ENCODE data around the gene PRR35. TPM values are rescaled to one million over a fixed set of nuclear protein-coding genes. Genes with fewer than 3 reads are reported as not detected.

PRR35 gene
- total and polyA plus RNA-seq, 2 of the 4 experiments (the other 2 are of a cell fraction): not detected

- no peak overlapping the region for H4K8ac ChIP-seq (ENCODE audit: low read depth in 2 of 2, low read length in 2 of 2)
- H2BK15ac ChIP-seq (ENCODE audit: low read depth, low read length): no peak overlapping the region
- H3K23ac ChIP-seq (ENCODE audit: low read depth, low read length): no peak overlapping the region
- H3K27me3 ChIP-seq (ENCODE audit: control insufficient read depth, insufficient read depth, low read length): no peaks in the 10 kb centered on the region
- no peak overlapping the region for H4K5ac ChIP-seq (ENCODE audit: low read depth, low read length)
- CTCF ChIA-PET: no interaction called here
- H3K4me2 ChIP-seq (ENCODE audit: low read depth, low read length): no peak overlapping the region
- no peak overlapping the region; the same call in 1 of the 2 replicates for H4K91ac ChIP-seq (ENCODE audit: insufficient read depth, low read depth, low read length)
- H3K9ac ChIP-seq (ENCODE audit: low read depth, low read length): no peak overlapping the region
- H3K36me3 ChIP-seq (ENCODE audit: control insufficient read depth, insufficient read depth, low read length): peaks cover 5% of the 10 kb centered on the region; the same call in 1 of the 2 replicates
- in situ Hi-C loops (cut with MboI; ENCODE audit: low sequenced_read_pairs): no loop called here
- POLR2A ChIA-PET (ENCODE audit: unreplicated experiment): no interaction called here
- H3K27ac ChIP-seq (ENCODE audit: insufficient read depth, low read length): no peak overlapping the region
- no peak for ATAC-seq (ENCODE audit: low read depth)
- H3K79me1 ChIP-seq (ENCODE audit: low read depth in 1 of 2, low read length in 2 of 2): peaks cover 9 to 30% of the 10 kb centered on the region in 2 experiments
- no peak overlapping the region for H2AK5ac ChIP-seq (ENCODE audit: low read depth, low read length)
- no peak overlapping the region for H3K18ac ChIP-seq (ENCODE audit: low read depth, low read length)
- TF ChIP-seq, protein P1, sequence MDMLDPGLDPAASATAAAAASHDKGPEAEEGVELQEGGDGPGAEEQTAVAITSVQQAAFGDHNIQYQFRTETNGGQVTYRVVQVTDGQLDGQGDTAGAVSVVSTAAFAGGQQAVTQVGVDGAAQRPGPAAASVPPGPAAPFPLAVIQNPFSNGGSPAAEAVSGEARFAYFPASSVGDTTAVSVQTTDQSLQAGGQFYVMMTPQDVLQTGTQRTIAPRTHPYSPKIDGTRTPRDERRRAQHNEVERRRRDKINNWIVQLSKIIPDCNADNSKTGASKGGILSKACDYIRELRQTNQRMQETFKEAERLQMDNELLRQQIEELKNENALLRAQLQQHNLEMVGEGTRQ (IDR thresholded peaks at IDR 0.05; ENCODE audit: low read depth, low read length): no peak
- no peak for TF ChIP-seq CHD1 (IDR thresholded peaks at IDR 0.05; ENCODE audit: low read depth, low read length)
- no peak for TF ChIP-seq FOS (IDR thresholded peaks at IDR 0.05; ENCODE audit: low read depth, low read length)
- no peak for TF ChIP-seq MAZ (IDR thresholded peaks at IDR 0.05; ENCODE audit: borderline replicate concordance, low read depth, low read length)
- no TSS peak for BruUV-seq (replicated peaks)
- no peak overlapping the region for H2AK9ac ChIP-seq (replicated peaks; ENCODE audit: low read depth, low read length, poor library complexity)
- intact Hi-C loops (cut with micrococcal nuclease): no loop called here
- DNase-seq: no peak
- H2AFZ ChIP-seq (replicated peaks; ENCODE audit: low read length, poor library complexity): no peak overlapping the region
- H3K9me3 ChIP-seq (ENCODE audit: control insufficient read depth, insufficient read depth, low read length): no peaks in the 10 kb centered on the region
- no peaks in the 10 kb centered on the region for H3K4me1 ChIP-seq (ENCODE audit: control insufficient read depth, insufficient read depth, low read length)
- H3K56ac ChIP-seq (ENCODE audit: extremely low read depth, insufficient read depth, low read length): no peak overlapping the region
- peaks cover 20% of the 10 kb centered on the region for H4K20me1 ChIP-seq (ENCODE audit: insufficient read depth, low read length)
- no peak overlapping the region for H2BK20ac ChIP-seq (ENCODE audit: low read depth, low read length)
- dilution Hi-C loops (cut with HindIII; ENCODE audit: low sequenced_read_pairs, unreplicated experiment): no loop called here
- H2BK5ac ChIP-seq (ENCODE audit: low read depth, low read length, poor library complexity, severe bottlenecking): no peak overlapping the region
- no peak overlapping the region for H2BK120ac ChIP-seq (ENCODE audit: low read depth, low read length)
- no peak overlapping the region for H3K4me3 ChIP-seq (ENCODE audit: insufficient read depth, low read depth, low read length)
- peaks cover 3% of the 10 kb centered on the region; the same call in 1 of the 2 replicates for H3K9me1 ChIP-seq (ENCODE audit: insufficient read depth, low read length)
- WGBS, 2 experiments (ENCODE audit: extremely low coverage in 2 of 2, insufficient read length in 1 of 2): 97% methylated on average over 10 of the region's 13 CpGs; no CpG with 5 or more reads in 1 of the 2 experiments
- H3K4ac ChIP-seq (ENCODE audit: low read depth, low read length): no peak overlapping the region
- no peak overlapping the region for H3K14ac ChIP-seq (replicated peaks; ENCODE audit: low read depth, low read length)
These were observed 54.9 kb downstream of the PRR35 start for GRCh38 chr16:615122-615521.

Small RNAs within 50 kb of the gene (microRNA-seq; reads per million reads assigned to microRNA genes)
- gene MIR3176 (ENCODE audit: insufficient read depth in 1 of 2, insufficient read length in 1 of 2, unreplicated experiment in 1 of 2) (14.2 to 119 reads per million in 2 experiments), gene MIR5587 (ENCODE audit: insufficient read depth in 1 of 2, insufficient read length in 1 of 2, unreplicated experiment in 1 of 2) (0.73 to 1.0 reads per million in 2 experiments), gene Z98883.1 (ENCODE audit: insufficient read depth, insufficient read length) (not detected)

Small RNAs within 50 kb of the gene (small RNA-seq; reads per million reads assigned to genes)
- gene MIR3176: 0 to 1.2 (median 0.76) reads per million in 5 experiments
- 0 to 0.73 (median 0) reads per million in 5 experiments for gene MIR5587
- 0 reads per million in 5 experiments for gene Z98883.1

Other genes starting within 250 kb of the PRR35 start
- 10.9 and 11.9 TPM in 2 replicates for gene AXIN1, start 207.7 kb upstream of the PRR35 start, total RNA-seq (2012; rRNA removed)
- gene AXIN1, start 207.7 kb upstream of the PRR35 start, polyA plus RNA-seq (2012; rRNA removed): 14.2 and 15.1 TPM in 2 replicates
- gene MRPL28, start 189.9 kb upstream of the PRR35 start, total RNA-seq (2012; rRNA removed): 104 and 106 TPM in 2 replicates
- gene MRPL28, start 189.9 kb upstream of the PRR35 start, polyA plus RNA-seq (2012; rRNA removed): 181 and 255 TPM in 2 replicates
- gene PGAP6, start 178.4 kb upstream of the PRR35 start, total RNA-seq (2012; rRNA removed): 49.1 and 56.1 TPM in 2 replicates
- 124 and 125 TPM in 2 replicates for gene PGAP6, start 178.4 kb upstream of the PRR35 start, polyA plus RNA-seq (2012; rRNA removed)
- gene NME4, start 163.2 kb upstream of the PRR35 start, total RNA-seq (2012; rRNA removed): 123 and 124 TPM in 2 replicates
- gene NME4, start 163.2 kb upstream of the PRR35 start, polyA plus RNA-seq (2012; rRNA removed): 288 and 406 TPM in 2 replicates
- gene DECR2, start 158.5 kb upstream of the PRR35 start, total RNA-seq (2012; rRNA removed): 3.9 TPM in 2 replicates
- gene DECR2, start 158.5 kb upstream of the PRR35 start, polyA plus RNA-seq (2012; rRNA removed): 26.7 and 29.6 TPM in 2 replicates
- 7.5 TPM in 2 replicates for gene RAB11FIP3, start 134.7 kb upstream of the PRR35 start, total RNA-seq (2012; rRNA removed)
- 19.9 and 22.5 TPM in 2 replicates for gene RAB11FIP3, start 134.7 kb upstream of the PRR35 start, polyA plus RNA-seq (2012; rRNA removed)
- 9.3 and 11.4 TPM in 2 replicates for gene CAPN15, start 32.7 kb upstream of the PRR35 start, total RNA-seq (2012; rRNA removed)
- 24.3 and 36.0 TPM in 2 replicates for gene CAPN15, start 32.7 kb upstream of the PRR35 start, polyA plus RNA-seq (2012; rRNA removed)
- gene NHLRC4, start 6.6 kb downstream of the PRR35 start, total RNA-seq (2012; rRNA removed): 0.56 and 0.72 TPM in 2 replicates
- gene NHLRC4, start 6.6 kb downstream of the PRR35 start, polyA plus RNA-seq (2012; rRNA removed): 0.65 and 0.84 TPM in 2 replicates
- 5.9 and 7.2 TPM in 2 replicates for gene PIGQ, start 9.6 kb downstream of the PRR35 start, total RNA-seq (2012; rRNA removed)
- 36.8 and 40.5 TPM in 2 replicates for gene PIGQ, start 9.6 kb downstream of the PRR35 start, polyA plus RNA-seq (2012; rRNA removed)
- gene RAB40C, start 29.7 kb downstream of the PRR35 start, total RNA-seq (2012; rRNA removed): 6.8 and 6.9 TPM in 2 replicates
- 13.7 and 15.3 TPM in 2 replicates for gene RAB40C, start 29.7 kb downstream of the PRR35 start, polyA plus RNA-seq (2012; rRNA removed)
- not detected in 2 replicates for gene WFIKKN1, start 70.6 kb downstream of the PRR35 start, total RNA-seq (2012; rRNA removed)
- 0.10 and 0.23 TPM in 2 replicates for gene WFIKKN1, start 70.6 kb downstream of the PRR35 start, polyA plus RNA-seq (2012; rRNA removed)
- 40.8 and 46.8 TPM in 2 replicates for gene METTL26, start 75.9 kb downstream of the PRR35 start, total RNA-seq (2012; rRNA removed)
- 128 and 184 TPM in 2 replicates for gene METTL26, start 75.9 kb downstream of the PRR35 start, polyA plus RNA-seq (2012; rRNA removed)
- gene MCRIP2, start 81.4 kb downstream of the PRR35 start, total RNA-seq (2012; rRNA removed): 6.3 and 8.6 TPM in 2 replicates
- gene MCRIP2, start 81.4 kb downstream of the PRR35 start, polyA plus RNA-seq (2012; rRNA removed): 19.6 and 27.9 TPM in 2 replicates
- gene WDR90, start 89.0 kb downstream of the PRR35 start, total RNA-seq (2012; rRNA removed): 1.4 and 1.7 TPM in 2 replicates
- 18.7 and 21.7 TPM in 2 replicates for gene WDR90, start 89.0 kb downstream of the PRR35 start, polyA plus RNA-seq (2012; rRNA removed)
- 20.0 and 20.3 TPM in 2 replicates for gene RHOT2, start 107.7 kb downstream of the PRR35 start, total RNA-seq (2012; rRNA removed)
- 181 and 228 TPM in 2 replicates for gene RHOT2, start 107.7 kb downstream of the PRR35 start, polyA plus RNA-seq (2012; rRNA removed)
- gene RHBDL1, start 115.3 kb downstream of the PRR35 start, total RNA-seq (2012; rRNA removed): 0.72 and 0.83 TPM in 2 replicates
- 4.1 and 4.8 TPM in 2 replicates for gene RHBDL1, start 115.3 kb downstream of the PRR35 start, polyA plus RNA-seq (2012; rRNA removed)
- gene STUB1, start 120.0 kb downstream of the PRR35 start, total RNA-seq (2012; rRNA removed): 162 and 183 TPM in 2 replicates
- 186 and 195 TPM in 2 replicates for gene STUB1, start 120.0 kb downstream of the PRR35 start, polyA plus RNA-seq (2012; rRNA removed)
- 17.2 and 17.7 TPM in 2 replicates for gene JMJD8, start 123.9 kb downstream of the PRR35 start, total RNA-seq (2012; rRNA removed)
- gene JMJD8, start 123.9 kb downstream of the PRR35 start, polyA plus RNA-seq (2012; rRNA removed): 62.5 and 72.2 TPM in 2 replicates
- 0.72 and 1.1 TPM in 2 replicates for gene WDR24, start 130.0 kb downstream of the PRR35 start, total RNA-seq (2012; rRNA removed)
- gene WDR24, start 130.0 kb downstream of the PRR35 start, polyA plus RNA-seq (2012; rRNA removed): 8.7 and 10.8 TPM in 2 replicates
- gene FBXL16, start 145.4 kb downstream of the PRR35 start, total RNA-seq (2012; rRNA removed): 0.18 and 0.56 TPM in 2 replicates
- 2.2 and 3.0 TPM in 2 replicates for gene FBXL16, start 145.4 kb downstream of the PRR35 start, polyA plus RNA-seq (2012; rRNA removed)
- gene METRN, start 154.7 kb downstream of the PRR35 start, total RNA-seq (2012; rRNA removed): 6.1 and 8.6 TPM in 2 replicates
- gene METRN, start 154.7 kb downstream of the PRR35 start, polyA plus RNA-seq (2012; rRNA removed): 48.2 and 91.1 TPM in 2 replicates
- gene ANTKMT, start 160.8 kb downstream of the PRR35 start, total RNA-seq (2012; rRNA removed): 7.3 and 7.5 TPM in 2 replicates
- 16.2 and 25.7 TPM in 2 replicates for gene ANTKMT, start 160.8 kb downstream of the PRR35 start, polyA plus RNA-seq (2012; rRNA removed)
- 0.54 and 0.56 TPM in 2 replicates for gene CCDC78, start 166.0 kb downstream of the PRR35 start, total RNA-seq (2012; rRNA removed)
- gene CCDC78, start 166.0 kb downstream of the PRR35 start, polyA plus RNA-seq (2012; rRNA removed): 4.6 and 5.5 TPM in 2 replicates
- gene HAGHL, start 166.7 kb downstream of the PRR35 start, total RNA-seq (2012; rRNA removed): 3.0 and 3.1 TPM in 2 replicates
- 12.5 and 17.5 TPM in 2 replicates for gene HAGHL, start 166.7 kb downstream of the PRR35 start, polyA plus RNA-seq (2012; rRNA removed)
- 13.9 and 17.0 TPM in 2 replicates for gene CIAO3, start 180.6 kb downstream of the PRR35 start, total RNA-seq (2012; rRNA removed)
- 20.2 and 20.5 TPM in 2 replicates for gene CIAO3, start 180.6 kb downstream of the PRR35 start, polyA plus RNA-seq (2012; rRNA removed)
- gene MSLN, start 200.3 kb downstream of the PRR35 start, total RNA-seq (2012; rRNA removed): not detected in 2 replicates
- gene MSLN, start 200.3 kb downstream of the PRR35 start, polyA plus RNA-seq (2012; rRNA removed): 0.14 and 0.22 TPM in 2 replicates
- gene RPUSD1, start 228.0 kb downstream of the PRR35 start, total RNA-seq (2012; rRNA removed): 11.7 and 13.1 TPM in 2 replicates
- gene RPUSD1, start 228.0 kb downstream of the PRR35 start, polyA plus RNA-seq (2012; rRNA removed): 32.3 and 43.3 TPM in 2 replicates
- 3.1 and 3.2 TPM in 2 replicates for gene CHTF18, start 228.2 kb downstream of the PRR35 start, total RNA-seq (2012; rRNA removed)
- gene CHTF18, start 228.2 kb downstream of the PRR35 start, polyA plus RNA-seq (2012; rRNA removed): 21.4 and 28.1 TPM in 2 replicates
- gene GNG13, start 240.3 kb downstream of the PRR35 start, total RNA-seq (2012; rRNA removed): not detected in 2 replicates
- not detected in 2 replicates for gene GNG13, start 240.3 kb downstream of the PRR35 start, polyA plus RNA-seq (2012; rRNA removed)